Cardiac muscle cell (in vitro differentiated cells and primary cell): ENCODE measurements around the gene CYB5A. TPM values are rescaled to one million over a fixed set of nuclear protein-coding genes. Genes with fewer than 3 reads are reported as not detected.
"Not testable (repeated sequence)": the region's sequence is repeated elsewhere in the genome, so short reads cannot be mapped to it uniquely, and the experiment has no call there.

Experiments used
- DNase-seq, 2 donors: peaks; one replicate each; pipeline versions ENCODE4 v3.0.0 to v3.0.0-alpha.2; 2010 to 2017; ENCODE audit warnings: low read depth in 1 of 2, low spot score in 1 of 2
- H3K27ac ChIP-seq: fragments of 200-600 bp; sonication (generic); 2 replicates; pipeline ENCODE4 v1.5.1; 2016
- H3K27me3 ChIP-seq: fragments of 200-600 bp; sonication (generic); 2 replicates; pipeline ENCODE4 v1.6.0; 2016; ENCODE audit warnings: control low read depth
- H3K36me3 ChIP-seq: fragments of 200-600 bp; sonication (generic); 2 replicates; pipeline ENCODE4 v1.5.1; 2016; ENCODE audit warnings: control low read depth
- H3K4me1 ChIP-seq: fragments of 200-600 bp; sonication (generic); 2 replicates; pipeline ENCODE4 v1.8.1; 2017; ENCODE audit warnings: low read depth, mild to moderate bottlenecking, mixed run types
- H3K4me3 ChIP-seq: fragments of 200-600 bp; sonication (generic); 2 replicates; pipeline ENCODE4 v1.5.1; 2016; ENCODE audit warnings: mild to moderate bottlenecking
- H3K9me3 ChIP-seq: fragments of 200-600 bp; sonication (generic); 2 replicates; pipeline ENCODE4 v1.5.1; 2017; ENCODE audit warnings: low read depth, mild to moderate bottlenecking, control low read depth
- CTCF ChIP-seq: IDR thresholded peaks from 2 replicates; pipeline ENCODE4 v1.5.1; 2012; ENCODE audit warnings: low read depth, mild to moderate bottlenecking, low read length
- polyA plus RNA-seq: library from polyadenylated mRNA; unstranded; fragments of >200 nt; fragmentation: Nextera tagmentation; extraction: Ambion mirVana; gene quantifications from 2 replicates; pipeline ENCODE4 v1.2.1, GENCODE V29; 2016
- total RNA-seq: library from RNA; depleted of rRNA; stranded (reverse); fragments of >200 nt; gene quantifications from 2 replicates; pipeline ENCODE4 v1.2.3, GENCODE V29; 2016

Gene CYB5A
- total and polyA plus RNA-seq, 2 experiments from 2014 or later, result 150 to 201 TPM

- Histone ChIP-seq H3K27ac (no peak overlapping the region), H3K9me3 (no peaks in the 10 kb centered on the region), H3K36me3 (no peaks in the 10 kb centered on the region), H3K4me1 (no peaks in the 10 kb centered on the region), H3K4me3 (no peak overlapping the region), H3K27me3 (no peaks in the 10 kb centered on the region)
- peak in 1 of 2 donors; percentile 44 for DNase-seq
- no peak for TF ChIP-seq CTCF
These were observed 41.3 kb upstream of the CYB5A start for GRCh38 chr18:74333091-74333490.

- Histone ChIP-seq H3K27ac (no peak overlapping the region), H3K4me1 (no peaks in the 10 kb centered on the region), H3K36me3 (no peaks in the 10 kb centered on the region), H3K9me3 (no peaks in the 10 kb centered on the region), H3K27me3 (no peaks in the 10 kb centered on the region), H3K4me3 (no peak overlapping the region)
- peak; percentile 11 to 80 for DNase-seq
- TF ChIP-seq CTCF, result peak; percentile 67
These were observed 39.6 kb upstream of the CYB5A start for GRCh38 chr18:74331404-74331803.

GRCh38 chr18:74329688-74330205 lies 38.0 kb upstream of the CYB5A start:
- no peaks in the 10 kb centered on the region for H3K36me3 ChIP-seq
- H3K27ac ChIP-seq, result no peak overlapping the region
- no peak overlapping the region for H3K4me3 ChIP-seq
- no peaks in the 10 kb centered on the region for H3K27me3 ChIP-seq
- no peaks in the 10 kb centered on the region for H3K4me1 ChIP-seq
- no peaks in the 10 kb centered on the region for H3K9me3 ChIP-seq
- DNase-seq, result no peak
- TF ChIP-seq CTCF, result no peak

- no peak overlapping the region for H3K27ac ChIP-seq
- TF ChIP-seq CTCF, result no peak
- no peaks in the 10 kb centered on the region for H3K4me1 ChIP-seq
- H3K4me3 ChIP-seq, result no peak overlapping the region
- no peaks in the 10 kb centered on the region for H3K36me3 ChIP-seq
- no peaks in the 10 kb centered on the region for H3K27me3 ChIP-seq
- no peak for DNase-seq
- H3K9me3 ChIP-seq, result no peaks in the 10 kb centered on the region
These were observed 36.4 kb upstream of the CYB5A start for GRCh38 chr18:74328206-74328605.

- not testable (repeated sequence) for DNase-seq
These were observed 35.0 kb upstream of the CYB5A start for GRCh38 chr18:74326791-74327190.

GRCh38 chr18:74326231-74326630 lies 34.5 kb upstream of the CYB5A start:
- H3K27ac ChIP-seq, result no peak overlapping the region
- H3K9me3 ChIP-seq, result no peaks in the 10 kb centered on the region
- no peaks in the 10 kb centered on the region for H3K36me3 ChIP-seq
- H3K4me1 ChIP-seq, result no peaks in the 10 kb centered on the region
- H3K27me3 ChIP-seq, result no peaks in the 10 kb centered on the region
- DNase-seq, result no peak
- TF ChIP-seq CTCF, result no peak
- H3K4me3 ChIP-seq, result no peak overlapping the region

More at GRCh38 chr18:74326791-74327190, 35.0 kb upstream of the CYB5A start:
- H3K4me1 ChIP-seq, H3K4me3 ChIP-seq, H3K36me3 ChIP-seq, H3K27ac ChIP-seq, H3K9me3 ChIP-seq, H3K27me3 ChIP-seq: not testable (repeated sequence)
